ENCODE data around the gene ZNF319.

The ZNF319 gene

DNA sequence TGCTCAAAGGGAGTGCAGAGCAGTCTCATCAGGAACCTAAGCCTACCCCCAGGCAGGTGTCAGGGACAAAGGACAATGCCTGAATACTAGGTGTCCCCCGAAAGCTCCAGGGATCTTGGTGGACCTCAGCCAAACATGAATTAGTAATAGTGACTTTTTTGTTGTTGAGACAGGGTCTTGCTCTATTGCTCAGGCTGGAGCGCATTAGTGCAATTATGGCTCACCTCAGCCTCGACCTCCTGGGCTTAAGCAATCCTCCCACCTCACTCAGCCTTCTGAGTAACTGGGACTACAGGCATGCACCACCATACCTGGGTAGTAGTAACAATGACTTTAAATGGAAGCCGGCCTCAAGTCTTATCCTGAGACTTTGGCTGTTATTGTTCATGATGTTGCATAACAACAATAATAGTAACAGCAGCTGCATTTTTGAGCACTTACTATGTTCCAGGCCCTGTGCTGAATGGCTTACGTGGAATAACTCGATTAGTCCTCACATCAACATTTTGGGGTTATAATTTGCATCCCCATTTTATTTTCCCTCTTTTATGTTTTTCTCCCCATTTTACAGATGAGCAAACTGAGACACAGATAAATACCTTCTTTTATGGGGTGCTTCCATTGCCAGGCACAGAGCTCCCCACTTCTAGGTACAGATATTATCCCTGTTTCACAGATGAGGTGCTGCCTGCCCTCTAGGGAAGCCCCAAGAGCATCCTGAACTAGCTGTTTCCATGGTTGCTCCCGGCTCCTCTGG, 49.1 kb downstream of the ZNF319 start:
- no peak for DNase-seq

DNA sequence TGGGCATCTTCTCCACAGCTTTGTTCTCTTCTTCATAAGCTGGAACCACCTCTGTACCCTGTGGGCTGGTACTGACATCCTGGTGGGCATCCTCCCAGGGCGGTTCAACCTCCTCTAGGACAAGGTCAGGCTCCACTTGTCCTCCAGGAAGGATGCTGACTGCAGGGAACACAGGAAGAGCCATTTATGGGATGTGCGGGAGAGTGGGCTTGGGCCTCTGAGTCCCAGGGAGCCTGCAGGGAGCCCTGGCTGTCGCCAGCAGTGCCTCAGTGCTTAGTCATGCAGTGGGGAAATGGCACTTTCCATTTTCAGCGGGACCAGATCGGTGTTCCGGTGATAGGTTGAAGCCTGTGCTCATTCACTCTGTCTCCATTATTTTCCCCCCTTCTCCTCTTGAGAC, 50.1 kb downstream of the ZNF319 start:
- DNase-seq = no peak

DNA sequence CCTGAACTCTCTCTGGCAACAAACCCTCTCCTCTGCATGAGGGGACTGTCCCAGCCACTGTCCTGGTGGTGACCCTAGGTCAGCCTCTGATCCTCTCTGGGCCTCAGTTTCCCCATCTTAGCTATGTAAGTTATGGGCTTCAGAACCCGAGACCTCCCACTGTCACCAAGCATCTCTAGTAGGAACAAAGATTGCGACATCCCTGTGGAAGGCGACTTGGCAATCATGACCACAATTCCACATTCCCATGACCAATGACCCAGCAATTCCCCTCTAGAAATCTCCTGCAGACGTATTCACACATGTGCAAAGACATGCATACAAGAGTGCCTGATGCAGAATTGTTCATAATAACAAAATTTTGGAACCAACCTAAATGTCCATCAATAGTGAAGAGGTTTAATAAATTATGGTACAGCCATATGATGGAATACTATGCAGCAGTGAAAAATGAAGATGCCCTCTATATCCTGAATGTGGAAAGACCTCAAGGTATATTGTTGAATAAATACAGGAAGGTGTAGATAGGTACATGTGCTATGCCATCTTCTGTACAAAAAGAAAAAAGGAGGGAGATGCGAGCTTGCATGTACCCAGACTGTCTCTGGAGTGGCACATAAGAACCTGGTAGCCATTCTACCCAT, 50.8 kb downstream of the ZNF319 start:
- no peak for DNase-seq

DNA sequence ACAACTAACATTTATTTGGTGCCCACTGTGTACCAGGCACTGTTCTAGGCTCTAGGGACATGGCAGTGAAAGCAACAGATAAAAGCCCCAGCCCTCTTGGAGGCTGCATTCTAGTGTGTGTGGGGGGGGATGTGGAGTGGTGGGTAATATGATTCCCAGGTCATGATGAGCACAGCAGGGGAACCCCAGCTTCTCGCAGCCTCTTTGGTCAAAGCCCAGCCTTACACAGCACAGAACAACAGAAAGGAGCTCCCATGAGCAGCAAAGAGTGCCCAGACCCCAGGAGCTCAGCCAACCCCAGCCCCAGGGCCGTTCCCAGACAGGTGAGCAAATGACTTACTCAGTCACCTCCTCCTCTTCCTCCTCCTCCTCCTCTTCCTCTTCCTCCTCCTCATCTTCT, 51.5 kb downstream of the ZNF319 start:
- DNase-seq = no peak

GRCh38 chr16:57948027-57948426, 52.4 kb downstream of the ZNF319 start:
- no peak for DNase-seq

DNA sequence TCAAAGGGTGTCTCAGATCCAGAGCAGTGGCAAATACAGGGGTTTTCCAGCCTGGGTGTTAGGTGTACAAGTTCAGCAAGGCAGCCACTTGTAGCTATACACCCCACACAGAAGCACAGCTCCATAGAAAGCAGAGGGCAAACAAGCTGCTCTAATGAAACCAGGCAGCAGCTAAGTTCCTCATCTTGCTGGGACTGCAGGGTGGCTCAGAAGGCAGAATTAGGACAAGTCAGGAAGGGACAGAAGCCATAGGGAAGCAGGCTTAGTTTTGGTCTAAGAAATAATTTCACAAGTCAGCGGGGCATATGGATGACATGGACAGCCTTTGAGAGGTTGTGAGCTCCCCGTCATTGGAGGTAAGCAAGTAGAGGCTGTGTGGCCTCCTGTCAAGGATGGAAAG, 53.2 kb downstream of the ZNF319 start:
- DNase-seq = no peak

GRCh38 chr16:57946181-57946801, 54.2 kb downstream of the ZNF319 start:
- no peak for DNase-seq

DNA sequence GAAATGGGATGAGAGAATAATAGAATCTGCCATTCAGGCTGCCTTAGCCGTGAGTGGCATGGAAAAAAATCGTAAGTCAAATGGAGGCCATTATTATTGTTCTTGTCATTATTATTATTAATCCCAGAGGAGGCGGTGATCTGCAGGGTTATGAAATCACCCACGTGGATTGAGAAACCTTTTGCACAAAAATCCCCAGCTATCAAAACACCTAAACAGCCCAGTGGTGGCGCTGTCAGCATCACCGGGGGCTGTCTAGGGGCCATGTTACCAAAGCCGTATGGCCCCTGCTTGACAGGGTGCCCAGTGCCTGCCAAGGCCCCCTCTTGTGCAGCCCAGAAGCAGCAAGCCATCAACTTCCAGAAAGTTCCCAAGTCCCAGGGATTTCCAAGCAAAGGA, 54.7 kb downstream of the ZNF319 start:
- DNase-seq = no peak

DNA sequence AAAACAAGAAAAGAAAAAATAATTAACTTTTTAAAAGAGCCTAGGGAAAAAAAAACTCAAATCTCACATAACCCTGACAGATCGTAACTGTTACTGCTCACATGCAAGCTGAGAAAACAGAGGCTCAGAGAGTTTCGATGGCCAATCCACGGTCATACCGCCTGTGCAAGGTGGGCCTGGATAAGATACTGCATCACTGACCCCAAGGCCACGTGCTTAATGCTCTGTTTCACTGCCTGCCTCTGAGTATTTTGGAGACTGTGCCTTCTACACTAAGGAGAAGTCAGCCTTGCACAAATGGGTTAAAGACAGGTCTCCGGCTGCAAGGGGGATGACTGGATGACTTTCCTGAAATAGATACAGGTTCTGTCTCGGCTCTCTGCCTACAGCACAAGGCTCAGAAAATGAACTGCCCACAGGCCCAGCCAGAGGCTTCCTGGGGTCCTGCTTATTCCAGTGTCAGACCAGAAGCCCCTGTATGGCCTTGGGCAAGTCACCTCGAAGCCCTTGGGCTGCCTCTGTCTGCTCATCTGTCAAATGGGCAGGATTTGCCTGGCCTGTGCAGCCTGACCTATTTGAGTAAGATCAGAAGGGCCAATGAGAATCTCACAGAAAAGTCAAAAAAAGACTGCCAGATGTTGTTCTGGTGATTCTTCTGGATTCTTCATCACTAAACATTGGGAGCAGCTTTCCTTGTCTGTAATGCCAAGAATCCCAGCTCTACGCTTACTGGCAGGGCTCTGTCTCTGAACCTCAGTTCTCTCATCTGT, 55.3 kb downstream of the ZNF319 start:
- DNase-seq = no peak

All from NCI-H748 treated with DMSO at 0.1 percent for 48 hours (cell line).